ENCODE measurements around the gene RGS7.
"Not testable (repeated sequence)": the region's sequence is repeated elsewhere in the genome, so short reads cannot be mapped to it uniquely, and the experiment has no call there.

Gene RGS7

GRCh38 chr1:240906477-240906876, 450.5 kb downstream of the RGS7 start:
- no peak for DNase-seq

- DNase-seq = no peak
Observed at GRCh38 chr1:240905225-240905765, 451.7 kb downstream of the RGS7 start.

- not testable (repeated sequence) for DNase-seq
Observed at GRCh38 chr1:240895424-240895823, 461.6 kb downstream of the RGS7 start.

GRCh38 chr1:240888787-240889048, 468.3 kb downstream of the RGS7 start:
- no peak for DNase-seq

- peak; percentile 20 for DNase-seq
Observed at GRCh38 chr1:240888039-240888786, 468.8 kb downstream of the RGS7 start.

- no peak for DNase-seq
Observed at GRCh38 chr1:240883490-240883889, 473.5 kb downstream of the RGS7 start.

- not testable (repeated sequence) for DNase-seq
Observed at GRCh38 chr1:240882656-240883308, 474.2 kb downstream of the RGS7 start.

GRCh38 chr1:240878631-240879030, 478.4 kb downstream of the RGS7 start:
- DNase-seq = no peak

- DNase-seq = no peak
Observed at GRCh38 chr1:240877605-240878004, 479.4 kb downstream of the RGS7 start.

GRCh38 chr1:240876071-240876470, 480.9 kb downstream of the RGS7 start:
- no peak for DNase-seq

GRCh38 chr1:240869071-240869470, 487.9 kb downstream of the RGS7 start:
- no peak for DNase-seq

GRCh38 chr1:240866724-240867123, 490.3 kb downstream of the RGS7 start:
- DNase-seq = no peak

- no peak for DNase-seq
Observed at GRCh38 chr1:240860023-240860422, 497.0 kb downstream of the RGS7 start.

- DNase-seq = no peak
Observed at GRCh38 chr1:240854367-240854766, 502.6 kb downstream of the RGS7 start.

GRCh38 chr1:240847325-240847724, 509.7 kb downstream of the RGS7 start:
- no peak for DNase-seq

GRCh38 chr1:240844486-240844885, 512.5 kb downstream of the RGS7 start:
- DNase-seq = no peak

- no peak for DNase-seq
Observed at GRCh38 chr1:240843798-240844197, 513.2 kb downstream of the RGS7 start.

- no peak for DNase-seq
Observed at GRCh38 chr1:240836271-240836670, 520.7 kb downstream of the RGS7 start.

- no peak for DNase-seq
Observed at GRCh38 chr1:240835291-240835690, 521.7 kb downstream of the RGS7 start.

- DNase-seq = no peak
Observed at GRCh38 chr1:240833075-240833474, 523.9 kb downstream of the RGS7 start.

- no peak for DNase-seq
Observed at GRCh38 chr1:240831922-240832321, 525.1 kb downstream of the RGS7 start.

- DNase-seq = no peak
Observed at GRCh38 chr1:240831191-240831631, 525.8 kb downstream of the RGS7 start.

- DNase-seq = no peak
Observed at GRCh38 chr1:240829487-240829886, 527.5 kb downstream of the RGS7 start.

- DNase-seq = no peak
Observed at GRCh38 chr1:240827786-240828185, 529.2 kb downstream of the RGS7 start.
